H1 (cell line): ENCODE results near the gene LSM10. TPM values are rescaled to one million over a fixed set of nuclear protein-coding genes. Genes with fewer than 3 reads are reported as not detected.

Experiments
- CTCF ChIA-PET: fragments of 300-600 bp; sonication (Branson Sonifier 250); formaldehyde crosslinking; loops from one replicate; lab custom pipeline; 2021; ENCODE audit not compliant: partially characterized antibody; lab: Charles Lee
- POLR2A ChIA-PET: fragments of 300-600 bp; sonication (Branson Sonifier 250); formaldehyde crosslinking; loops from one replicate; lab custom pipeline; 2021; ENCODE audit warnings: inconsistent platforms; ENCODE audit not compliant: partially characterized antibody; lab: Charles Lee
- DNase-seq, 2 experiments: peaks; one replicate each; pipeline versions ENCODE4 v3.0.0 to v3.0.0-alpha.2; 2010 to 2022; ENCODE audit warnings: low spot score in 2 of 2, low read depth in 1 of 2, mixed read lengths in 1 of 2
- FAIRE-seq: peaks from 2 replicates; lab custom pipeline; 2011; peaks lifted over from hg19 to GRCh38; lab: Jason Lieb, UNC
- H2AFZ ChIP-seq: 2 replicates; pipeline ENCODE4 v1.8.1; 2012; ENCODE audit warnings: low read length, inconsistent platforms
- H2AK5ac ChIP-seq: 2 replicates; pipeline ENCODE4 v1.6.1; 2013; ENCODE audit warnings: low read depth, low read length
- H2BK120ac ChIP-seq: replicated peaks from 2 replicates; pipeline ENCODE3; 2013; ENCODE audit warnings: low read depth, low read length, inconsistent platforms
- H2BK12ac ChIP-seq: 2 replicates; pipeline ENCODE4 v1.6.1; 2013; ENCODE audit warnings: low read depth, low read length
- H2BK15ac ChIP-seq: 2 replicates; pipeline ENCODE4 v1.6.1; 2013; ENCODE audit warnings: low read length
- H2BK20ac ChIP-seq: 2 replicates; pipeline ENCODE4 v1.6.1; 2013; ENCODE audit warnings: low read length
- H2BK5ac ChIP-seq: 2 replicates; pipeline ENCODE4 v1.6.1; 2013; ENCODE audit warnings: low read depth, low read length
- H3K14ac ChIP-seq: 2 replicates; pipeline ENCODE4 v1.6.1; 2013; ENCODE audit warnings: inconsistent platforms; ENCODE audit not compliant: insufficient read length
- H3K18ac ChIP-seq: 2 replicates; pipeline ENCODE4 v1.6.1; 2013; ENCODE audit warnings: low read length; ENCODE audit errors: extremely low read depth
- H3K23ac ChIP-seq: 2 replicates; pipeline ENCODE4 v1.6.1; 2013; ENCODE audit warnings: inconsistent platforms; ENCODE audit not compliant: insufficient read length
- H3K23me2 ChIP-seq: 2 replicates; pipeline ENCODE4 v1.6.1; 2013; ENCODE audit warnings: low read depth, low read length
- H3K27ac ChIP-seq: 2 replicates; pipeline ENCODE4 v1.6.1; 2011; ENCODE audit warnings: low read depth, low read length, inconsistent platforms
- H3K27me3 ChIP-seq, 4 experiments: replicated peaks in 1 of 4; 1 replicate in 1 of 4; 2 replicates in 3 of 4; pipeline versions ENCODE4 v1.6.1 to v1.8.1; 2011 to 2013; ENCODE audit warnings: low read length in 3 of 4, mild to moderate bottlenecking in 3 of 4, inconsistent platforms in 2 of 4, mixed read lengths in 2 of 4, moderate library complexity in 1 of 4; ENCODE audit not compliant: control insufficient read depth in 3 of 4, insufficient read depth in 3 of 4; ENCODE audit errors: extremely low read depth in 1 of 4
- H3K36me3 ChIP-seq, 4 experiments: 2 replicates each; pipeline versions ENCODE4 v1.6.1 to v1.8.1; 2011 to 2013; ENCODE audit warnings: mild to moderate bottlenecking in 4 of 4, low read length in 3 of 4, moderate library complexity in 2 of 4, control low read depth in 1 of 4, inconsistent platforms in 1 of 4; ENCODE audit not compliant: insufficient read depth in 4 of 4, control insufficient read depth in 2 of 4
- H3K4ac ChIP-seq: replicated peaks from 2 replicates; pipeline ENCODE3; 2013; ENCODE audit warnings: low read length, low read depth, mixed read lengths, inconsistent platforms; ENCODE audit not compliant: insufficient read length
- H3K4me1 ChIP-seq, 4 experiments: replicated peaks in 1 of 4; 1 replicate in 1 of 4; 2 replicates in 3 of 4; pipeline versions ENCODE4 v1.6.1 to v1.8.1; 2011 to 2013; ENCODE audit warnings: low read length in 3 of 4, inconsistent platforms in 2 of 4, mixed read lengths in 1 of 4; ENCODE audit not compliant: insufficient read depth in 4 of 4, control insufficient read depth in 3 of 4
- H3K4me2 ChIP-seq, 2 experiments: 2 replicates each; pipeline versions ENCODE4 v1.6.1 to v1.8.1; 2011 to 2013; ENCODE audit warnings: low read depth in 2 of 2, low read length in 2 of 2, control low read depth in 1 of 2, inconsistent platforms in 1 of 2, mild to moderate bottlenecking in 1 of 2; ENCODE audit not compliant: insufficient read depth in 1 of 2
- H3K4me3 ChIP-seq, 4 experiments: fragments of 200-600, 300-600 bp in 1 of 4; sonication (generic), shearing (Covaris generic), sonication (Bioruptor Twin) in 1 of 4; 2 replicates each; pipeline versions ENCODE4 v1.5.1 to v1.8.1; 2011 to 2016; ENCODE audit warnings: low read length in 4 of 4, low read depth in 3 of 4, control low read depth in 2 of 4, inconsistent platforms in 2 of 4, mild to moderate bottlenecking in 2 of 4, mixed read lengths in 1 of 4, moderate library complexity in 1 of 4; ENCODE audit not compliant: insufficient read depth in 2 of 4; ENCODE audit errors: extremely low read depth in 1 of 4
- H3K56ac ChIP-seq: replicated peaks from 2 replicates; pipeline ENCODE3; 2013; ENCODE audit warnings: low read depth, mild to moderate bottlenecking, mixed read lengths, low read length, inconsistent platforms; ENCODE audit not compliant: insufficient read length
- H3K79me1 ChIP-seq: 2 replicates; pipeline ENCODE4 v1.6.1; 2013; ENCODE audit warnings: low read depth, low read length, control low read depth
- H3K79me2 ChIP-seq, 2 experiments: 2 replicates each; pipeline versions ENCODE4 v1.6.1 to v1.8.1; 2012 to 2013; ENCODE audit warnings: low read length in 2 of 2, mild to moderate bottlenecking in 2 of 2, inconsistent platforms in 1 of 2; ENCODE audit not compliant: insufficient read depth in 2 of 2, control insufficient read depth in 1 of 2
- H3K9ac ChIP-seq, 4 experiments: replicated peaks in 1 of 4; 1 replicate in 1 of 4; 2 replicates in 3 of 4; pipeline versions ENCODE4 v1.6.1 to v1.8.1; 2011 to 2013; ENCODE audit warnings: low read depth in 3 of 4, low read length in 3 of 4, control low read depth in 2 of 4, mild to moderate bottlenecking in 2 of 4, moderate library complexity in 2 of 4, inconsistent platforms in 1 of 4; ENCODE audit errors: extremely low read depth in 1 of 4
- H3K9me3 ChIP-seq, 2 experiments: 2 replicates each; pipeline versions ENCODE4 v1.6.1 to v1.8.1; 2012 to 2013; ENCODE audit warnings: mild to moderate bottlenecking in 2 of 2, moderate library complexity in 2 of 2, control low read depth in 1 of 2, inconsistent platforms in 1 of 2, low read depth in 1 of 2, low read length in 1 of 2, mixed read lengths in 1 of 2; ENCODE audit not compliant: insufficient read depth in 2 of 2
- H4K20me1 ChIP-seq, 2 experiments: replicated peaks in 1 of 2; 2 replicates each; pipeline versions ENCODE3 to v1.8.1; 2011 to 2013; ENCODE audit warnings: inconsistent platforms in 2 of 2, low read length in 2 of 2, mild to moderate bottlenecking in 1 of 2; ENCODE audit not compliant: insufficient read depth in 2 of 2, control insufficient read depth in 1 of 2
- H4K5ac ChIP-seq: 2 replicates; pipeline ENCODE4 v1.6.1; 2013; ENCODE audit warnings: low read length, low read depth, mixed read lengths, inconsistent platforms; ENCODE audit not compliant: insufficient read length
- H4K8ac ChIP-seq: 2 replicates; pipeline ENCODE4 v1.8.0; 2013; ENCODE audit warnings: mild to moderate bottlenecking, moderate library complexity, low read length, inconsistent platforms; ENCODE audit not compliant: insufficient read depth; ENCODE audit errors: extremely low read depth
- H4K91ac ChIP-seq: replicated peaks from 2 replicates; pipeline ENCODE3; 2013; ENCODE audit warnings: low read length, mixed read lengths, inconsistent platforms; ENCODE audit not compliant: insufficient read length
- BRCA1 ChIP-seq: IDR thresholded peaks from 2 replicates; pipeline ENCODE4 v1.6.1; 2012; ENCODE audit warnings: low read depth, low read length, improper control_type of control experiment
- CTBP2 ChIP-seq: IDR thresholded peaks from 2 replicates; pipeline ENCODE4 v1.7.0; 2011; ENCODE audit warnings: borderline replicate concordance, mild to moderate bottlenecking, moderate library complexity, mixed read lengths, low read length; ENCODE audit not compliant: insufficient read depth, insufficient read length
- FOSL1 ChIP-seq: IDR thresholded peaks from 2 replicates; pipeline ENCODE4 v1.6.1; 2011; ENCODE audit warnings: mild to moderate bottlenecking, low read depth, low read length, moderate library complexity; ENCODE audit not compliant: insufficient read depth
- HDAC2 ChIP-seq, 2 experiments: fragments of 300-600 bp in 1 of 2; sonication (generic) in 1 of 2; IDR thresholded peaks; 2 replicates each; pipeline ENCODE4 v1.6.1; 2011 to 2012; ENCODE audit warnings: low read depth in 2 of 2, low read length in 2 of 2, mild to moderate bottlenecking in 2 of 2, moderate library complexity in 2 of 2, borderline replicate concordance in 1 of 2, inconsistent platforms in 1 of 2
- POLR2AphosphoS5 ChIP-seq: IDR thresholded peaks from 2 replicates; pipeline ENCODE4 v1.6.1; 2011; ENCODE audit warnings: low read depth, low read length
- RBBP5 ChIP-seq: IDR thresholded peaks from 2 replicates; pipeline ENCODE4 v1.7.1; 2012; ENCODE audit warnings: low read depth, mild to moderate bottlenecking, inconsistent platforms, low read length, moderate library complexity, borderline replicate concordance
- SIX5 ChIP-seq: IDR thresholded peaks from 2 replicates; pipeline ENCODE4 v1.6.1; 2011; ENCODE audit warnings: mild to moderate bottlenecking, low read depth, low read length
- SP1 ChIP-seq: IDR thresholded peaks from 2 replicates; pipeline ENCODE4 v1.6.1; 2011; ENCODE audit warnings: low read depth, low read length
- SP4 ChIP-seq: IDR thresholded peaks from 2 replicates; pipeline ENCODE4 v1.6.1; 2012; ENCODE audit warnings: low read length, inconsistent platforms
- TBP ChIP-seq: IDR thresholded peaks from 2 replicates; pipeline ENCODE4 v1.6.1; 2011; ENCODE audit warnings: low read depth, low read length, improper control_type of control experiment
- TEAD4 ChIP-seq: IDR thresholded peaks from 2 replicates; pipeline ENCODE4 v1.6.1; 2012; ENCODE audit warnings: low read depth, low read length, inconsistent platforms, mixed read lengths
- YY1 ChIP-seq: IDR thresholded peaks from 2 replicates; pipeline ENCODE4 v1.6.1; 2011; ENCODE audit warnings: low read depth, mild to moderate bottlenecking, low read length
- ZNF274 ChIP-seq: IDR thresholded peaks from 2 replicates; pipeline ENCODE4 v1.7.0; 2012; ENCODE audit warnings: low read length, borderline replicate concordance; ENCODE audit errors: extremely low read depth
- WGBS, 2 experiments: shearing (Covaris generic) in 1 of 2; methylation state at CpG; one replicate each; pipeline versions ENCODE4 v1.1.6 to v1.1.7; 2013 to 2015; ENCODE audit warnings: low lambda C conversion rate in 2 of 2, mixed read lengths in 2 of 2, inconsistent platforms in 1 of 2, low coverage in 1 of 2, missing lambda C conversion rate in 1 of 2; ENCODE audit not compliant: insufficient replicate concordance in 2 of 2, insufficient coverage in 1 of 2, insufficient read length in 1 of 2; ENCODE audit errors: extremely low coverage in 1 of 2, missing lambda C conversion rate in 1 of 2; 5-methylcytosine and 5-hydroxymethylcytosine counted together
- polyA plus RNA-seq, 7 experiments: library from polyadenylated mRNA; depleted of rRNA in 3 of 7; stranded (reverse) in 5 of 7; unstranded in 2 of 7; fragments of >200 nt in 5 of 7; fragments of 200-250 nt in 2 of 7; gene quantifications; 1 replicate in 5 of 7; 2 replicates in 1 of 7; 4 replicates in 1 of 7; pipeline versions ENCODE4 v1.2.1 to v1.2.3, GENCODE V29; 2011 to 2013; ENCODE audit warnings: missing spikeins in 2 of 7, mixed read lengths in 2 of 7
- total RNA-seq: library from RNA; stranded (reverse); fragmentation: NEBNext Ultra II Directional; extraction: Animal tissue kit (Norgen Biotek cat#: 25700); gene quantifications from 2 replicates; pipeline ENCODE4 v1.2.1, GENCODE V29; 2021

Gene LSM10
- total and polyA plus RNA-seq, 2 of the 8 experiments (the other 6 are each of a cell fraction or from before 2014, with no cell fraction given) = 59.5 to 140 TPM

DNA sequence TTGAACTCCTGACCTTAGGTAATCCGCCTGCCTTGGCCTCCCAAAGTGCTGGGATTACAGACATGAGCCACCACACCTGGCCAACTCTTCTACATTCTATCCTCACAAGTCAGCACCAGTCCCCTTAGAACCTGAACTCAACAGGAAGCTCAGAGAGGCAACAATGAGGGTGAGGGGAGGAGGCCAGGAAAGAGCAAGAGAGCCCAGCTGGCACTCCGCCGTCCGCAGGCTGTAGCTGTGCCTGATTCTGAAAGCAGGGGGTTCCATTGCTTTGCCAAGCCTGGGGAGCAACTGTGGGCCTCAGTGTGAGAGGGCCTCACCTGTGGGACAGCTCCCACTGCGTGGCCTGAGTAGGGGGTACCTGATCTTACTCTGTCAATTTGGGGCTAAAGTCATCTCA, 30.6 kb downstream of the LSM10 start:
- TF ChIP-seq ZNF274 (no peak), SIX5 (no peak), SP1 (no peak), HDAC2 (IDR thresholded peaks at IDR 0.05; ENCODE audit: borderline replicate concordance in 1 of 2, low read depth in 2 of 2, low read length in 2 of 2) (no peak), RBBP5 (no peak), FOSL1 (no peak), CTBP2 (no peak), BRCA1 (no peak), TEAD4 (no peak), POLR2AphosphoS5 (no peak), YY1 (no peak), TBP (no peak), SP4 (no peak)
- Histone ChIP-seq H2BK20ac (no peak overlapping the region), H3K79me2 (peaks cover 0 to 26% of the 10 kb centered on the region in 2 experiments; a peak in 2 of 4 replicates), H2BK12ac (no peak overlapping the region), H3K4me1 (peaks cover 2 to 15% (median 10%) of the 10 kb centered on the region in 4 experiments; a peak in 6 of 7 replicates), H3K23ac (no peak overlapping the region), H3K27me3 (no peaks in the 10 kb centered on the region), H3K4me3 (no peak overlapping the region), H3K18ac (no peak overlapping the region), H2AFZ (no peak overlapping the region), H3K9ac (no peak overlapping the region), H2BK120ac (no peak overlapping the region), H3K79me1 (peaks cover 3% of the 10 kb centered on the region; the same call in 1 of the 2 replicates), H3K23me2 (no peaks in the 10 kb centered on the region), H2BK15ac (no peak overlapping the region), H2AK5ac (no peak overlapping the region), H2BK5ac (no peak overlapping the region), H3K56ac (no peak overlapping the region), H3K27ac (no peak overlapping the region), H4K91ac (no peak overlapping the region), H3K9me3 (no peaks in the 10 kb centered on the region), H4K20me1 (peaks cover 0 to 7% of the 10 kb centered on the region in 2 experiments), H3K4ac (no peak overlapping the region), H4K5ac (no peak overlapping the region), H3K14ac (no peak overlapping the region), H3K36me3 (peaks cover 0 to 5% (median 1%) of the 10 kb centered on the region in 4 experiments; a peak in 1 of 8 replicates), H4K8ac (no peak overlapping the region), H3K4me2 (no peak overlapping the region)
- ChIA-PET POLR2A (interaction anchor here (1.1 to 5.2 kb wide), 6 partner anchors 10 to 83 kb away, joined by 3 to 33 read pairs (median 5); partner anchors contain the start of genes EVA1B and OSCP1), CTCF (interaction anchor here (0.6 to 7.9 kb wide), 14 partner anchors 14 to 66 kb away, joined by 3 to 90 read pairs (median 6); partner anchors contain the start of gene STK40)
- FAIRE-seq (no peak), DNase-seq (no peak)
- WGBS, 2 experiments = 98% methylated on average over 4 of the region's 5 CpGs; no CpG with 5 or more reads in 1 of the 2 experiments
